ENCODE data around the gene POPDC2.

The POPDC2 gene

GRCh38 chr3:119676771-119677640 lies 16.6 kb upstream of the POPDC2 start, which contains the start of gene COX17:
TSS of gene COX17 (minus strand) at chr3:119677406. CDS start at chr3:119677310, 96 bp downstream.
- Histone ChIP-seq H3K27me3 (ENCODE audit: insufficient read depth, poor library complexity, severe bottlenecking) (no peaks in the 10 kb centered on the region), H3K27ac (replicated peaks) (peak within 1 kb of the TSS; percentile 97), H3K4me3 (replicated peaks; ENCODE audit: insufficient read depth, low read length) (peak within 1 kb of the TSS; percentile 72)
- peak; percentile 79; the same call in 1 of the 2 replicates for TF ChIP-seq POLR2AphosphoS5 (IDR thresholded peaks at IDR 0.05; ENCODE audit: low read depth)
- TF ChIP-seq GABPA (IDR thresholded peaks at IDR 0.05; ENCODE audit: low read depth) = peak; percentile 78
- TF ChIP-seq CTCF (IDR thresholded peaks at IDR 0.05; ENCODE audit: insufficient read depth, low read length) = no peak
- no peak for TF ChIP-seq SPI1 (IDR thresholded peaks at IDR 0.05; ENCODE audit: borderline replicate concordance, low read depth)
- TF ChIP-seq REST (IDR thresholded peaks at IDR 0.05; ENCODE audit: insufficient replicate concordance, low read depth) = no peak
- DNase-seq (ENCODE audit: low read depth in 1 of 2, low spot score in 1 of 2) = peak; percentile 94 to 97

- H3K27me3 ChIP-seq (ENCODE audit: insufficient read depth, poor library complexity, severe bottlenecking) = no peaks in the 10 kb centered on the region
- no peak for DNase-seq (ENCODE audit: low read depth in 1 of 2, low spot score in 1 of 2)
- peak overlapping the region; percentile 97 for H3K27ac ChIP-seq (replicated peaks)
- peak overlapping the region; percentile 72 for H3K4me3 ChIP-seq (replicated peaks; ENCODE audit: insufficient read depth, low read length)
- TF ChIP-seq REST (IDR thresholded peaks at IDR 0.05; ENCODE audit: insufficient replicate concordance, low read depth) (no peak), SPI1 (IDR thresholded peaks at IDR 0.05; ENCODE audit: borderline replicate concordance, low read depth) (no peak), POLR2AphosphoS5 (IDR thresholded peaks at IDR 0.05; ENCODE audit: low read depth) (no peak), GABPA (IDR thresholded peaks at IDR 0.05; ENCODE audit: low read depth) (no peak), CTCF (IDR thresholded peaks at IDR 0.05; ENCODE audit: insufficient read depth, low read length) (no peak)
Observed at GRCh38 chr3:119676020-119676419, 15.6 kb upstream of the POPDC2 start.

GRCh38 chr3:119675188-119675874 lies 14.9 kb upstream of the POPDC2 start:
- Histone ChIP-seq H3K4me3 (replicated peaks; ENCODE audit: insufficient read depth, low read length) (no peak overlapping the region), H3K27ac (replicated peaks) (no peak overlapping the region), H3K27me3 (ENCODE audit: insufficient read depth, poor library complexity, severe bottlenecking) (no peaks in the 10 kb centered on the region)
- DNase-seq (ENCODE audit: low read depth in 1 of 2, low spot score in 1 of 2) = no peak
- TF ChIP-seq REST (IDR thresholded peaks at IDR 0.05; ENCODE audit: insufficient replicate concordance, low read depth) = no peak
- no peak for TF ChIP-seq GABPA (IDR thresholded peaks at IDR 0.05; ENCODE audit: low read depth)
- TF ChIP-seq CTCF (IDR thresholded peaks at IDR 0.05; ENCODE audit: insufficient read depth, low read length) = no peak
- TF ChIP-seq SPI1 (IDR thresholded peaks at IDR 0.05; ENCODE audit: borderline replicate concordance, low read depth) = no peak
- TF ChIP-seq POLR2AphosphoS5 (IDR thresholded peaks at IDR 0.05; ENCODE audit: low read depth) = no peak

Measured in HL-60 (cell line).